Calu3 (cell line): ENCODE data around the gene YARS1. TPM values are rescaled to one million over a fixed set of nuclear protein-coding genes. Genes with fewer than 3 reads are reported as not detected.

Source experiments
- BruUV-seq: library from RNA; stranded (reverse); fragments of 400-500 nt; replicated peaks from 2 replicates; lab custom pipeline; 2021; lab: Mats Ljungman, UMichigan
- CTCF ChIA-PET: fragments of 300-600 bp; sonication (Branson Sonifier 250); formaldehyde crosslinking; loops from one replicate; lab custom pipeline; 2022; ENCODE audit warnings: antibody characterized with exemption; lab: Charles Lee
- DNase-seq: peaks from one replicate; pipeline ENCODE4 v3.0.0; 2022
- H3K27ac Mint-ChIP-seq: one replicate; pipeline ENCODE4 v1.8.0; 2022; ENCODE audit warnings: mixed read lengths; ENCODE audit not compliant: unreplicated experiment
- H3K27me3 Mint-ChIP-seq: one replicate; pipeline ENCODE4 v1.8.0; 2022; ENCODE audit warnings: mixed read lengths; ENCODE audit not compliant: unreplicated experiment
- H3K36me3 Mint-ChIP-seq: one replicate; pipeline ENCODE4 v1.8.0; 2022; ENCODE audit warnings: mild to moderate bottlenecking, moderate library complexity, mixed read lengths; ENCODE audit not compliant: insufficient read depth, unreplicated experiment
- H3K4me1 Mint-ChIP-seq: one replicate; pipeline ENCODE4 v1.8.0; 2022; ENCODE audit warnings: mild to moderate bottlenecking, low read depth, mixed read lengths; ENCODE audit not compliant: unreplicated experiment
- H3K4me3 Mint-ChIP-seq: one replicate; pipeline ENCODE4 v1.8.0; 2022; ENCODE audit warnings: mild to moderate bottlenecking, low read depth, moderate library complexity, mixed read lengths; ENCODE audit not compliant: unreplicated experiment
- H3K9me3 Mint-ChIP-seq: one replicate; pipeline ENCODE4 v1.8.0; 2022; ENCODE audit warnings: low read depth, mixed read lengths; ENCODE audit not compliant: unreplicated experiment
- CTCF ChIP-seq: fragments of 200-600 bp; IDR thresholded peaks from one replicate; pipeline ENCODE4 v1.8.0; 2022; ENCODE audit warnings: antibody characterized with exemption; ENCODE audit not compliant: unreplicated experiment
- intact Hi-C: fragments of 100-400 bp; cut with micrococcal nuclease; formaldehyde crosslinking; loops from one replicate; pipeline ENCODE4 v1.10.0; 2022; ENCODE audit not compliant: unreplicated experiment
- total RNA-seq: library from RNA; stranded (reverse); gene quantifications from 2 replicates; pipeline ENCODE4 v1.2.3, GENCODE V29; 2022

The YARS1 gene
- total RNA-seq, 1 experiment from 2014 or later = 188 TPM

DNA sequence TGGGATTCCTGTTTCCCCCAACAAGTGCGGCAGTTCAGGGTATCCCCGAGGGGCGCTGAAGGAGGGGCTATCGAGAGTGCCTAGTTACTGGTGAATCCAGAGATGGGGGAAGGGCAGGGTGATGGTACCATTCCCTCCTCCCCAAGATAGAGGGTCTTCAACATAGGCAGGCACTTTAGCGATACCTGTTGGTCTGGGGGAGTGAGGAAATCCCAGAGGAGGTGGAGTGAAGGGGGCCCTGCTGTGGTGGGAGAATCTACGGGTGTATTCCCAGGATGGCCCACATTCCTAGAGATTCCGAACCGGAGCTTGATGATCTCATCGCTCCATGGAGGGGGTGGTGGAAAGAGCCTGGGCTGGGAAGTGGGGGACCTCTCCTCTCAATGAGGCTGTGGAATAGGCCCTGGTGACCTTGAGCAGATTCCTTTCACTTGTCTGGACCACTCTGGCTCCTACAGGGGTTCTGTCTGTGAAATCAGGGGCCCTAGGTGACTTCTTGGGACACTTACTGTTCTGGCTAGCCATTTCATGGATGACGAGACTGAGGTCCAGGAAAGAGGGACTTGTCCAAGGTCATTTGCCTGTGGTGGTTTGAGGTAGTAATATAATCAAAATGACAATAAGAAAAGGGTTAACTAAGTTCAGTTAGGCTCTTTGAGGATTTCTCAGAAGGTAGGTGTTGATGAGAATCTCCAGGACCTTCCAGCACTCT is 61.9 kb downstream of the YARS1 start:
- TF ChIP-seq CTCF = no peak
- intact Hi-C loops = no loop called here
- Mint-ChIP-seq H3K9me3 (no peaks in the 10 kb centered on the region), H3K36me3 (peaks cover 43% of the 10 kb centered on the region), H3K27ac (peak overlapping the region; percentile 79), H3K27me3 (no peaks in the 10 kb centered on the region), H3K4me3 (peak overlapping the region; percentile 92), H3K4me1 (peaks cover 61% of the 10 kb centered on the region)
- TSS peak; percentile 43 for BruUV-seq
- no peak for DNase-seq
- CTCF ChIA-PET = interaction anchor here (0.9 to 1.2 kb wide), 2 partner anchors 14 to 43 kb away, joined by 4 to 8 read pairs; no protein-coding TSS in a partner anchor

GRCh38 chr1:32754317-32755097 is 62.7 kb downstream of the YARS1 start:
- H3K36me3 Mint-ChIP-seq = peaks cover 36% of the 10 kb centered on the region
- TF ChIP-seq CTCF = peak; percentile 13
- no peaks in the 10 kb centered on the region for H3K9me3 Mint-ChIP-seq
- DNase-seq = peak; percentile 54
- CTCF ChIA-PET = interaction anchor here (0.6 to 1.7 kb wide), 7 partner anchors 10 to 46 kb away, joined by 3 to 13 read pairs (median 7); a partner anchor contains a TSS
- H3K27ac Mint-ChIP-seq = peak overlapping the region; percentile 79
- intact Hi-C loops = no loop called here
- TSS peak; percentile 40 for BruUV-seq
- H3K4me1 Mint-ChIP-seq = peaks cover 54% of the 10 kb centered on the region
- no peaks in the 10 kb centered on the region for H3K27me3 Mint-ChIP-seq
- H3K4me3 Mint-ChIP-seq = peak overlapping the region; percentile 92

- intact Hi-C loops = no loop called here
- Mint-ChIP-seq H3K4me3 (peak overlapping the region; percentile 92), H3K9me3 (no peaks in the 10 kb centered on the region), H3K4me1 (peaks cover 55% of the 10 kb centered on the region), H3K36me3 (peaks cover 32% of the 10 kb centered on the region), H3K27me3 (no peaks in the 10 kb centered on the region), H3K27ac (peak overlapping the region; percentile 79)
- no TSS peak for BruUV-seq
- no peak for TF ChIP-seq CTCF
- CTCF ChIA-PET = interaction anchor here (0.6 to 1.7 kb wide), 6 partner anchors 11 to 273 kb away, joined by 3 to 13 read pairs (median 7); a partner anchor contains a TSS
- DNase-seq = peak; percentile 93
Measured at GRCh38 chr1:32753532-32754316, 63.4 kb downstream of the YARS1 start.

GRCh38 chr1:32749771-32750170 is 67.4 kb downstream of the YARS1 start:
- TF ChIP-seq CTCF = no peak
- intact Hi-C loops = no loop called here
- H3K27ac Mint-ChIP-seq = no peak overlapping the region
- peaks cover 23% of the 10 kb centered on the region for H3K36me3 Mint-ChIP-seq
- CTCF ChIA-PET = interaction anchor here (0.6 to 2.1 kb wide), 3 partner anchors 12 to 23 kb away, joined by 3 to 4 read pairs (median 3); no protein-coding TSS in a partner anchor
- H3K4me1 Mint-ChIP-seq = peaks cover 37% of the 10 kb centered on the region
- no peaks in the 10 kb centered on the region for H3K27me3 Mint-ChIP-seq
- H3K4me3 Mint-ChIP-seq = no peak overlapping the region
- no TSS peak for BruUV-seq
- DNase-seq = no peak
- no peaks in the 10 kb centered on the region for H3K9me3 Mint-ChIP-seq
